HG03025 (cell line): ENCODE measurements around the gene DDX52.
"Not testable (repeated sequence)": the region's sequence is repeated elsewhere in the genome, so short reads cannot be mapped to it uniquely, and the experiment has no call there.

Source experiments
- ATAC-seq: cut with Tn5 transposase; IDR thresholded peaks from one replicate; pipeline ENCODE4 v1.9.1; 2021; ENCODE audit warnings: mild to moderate bottlenecking, moderate library complexity; ENCODE audit not compliant: unreplicated experiment, low FRiP score

The DDX52 gene

GRCh38 chr17:37643118-37643766 lies at the start of gene DDX52:
Gene DDX52, minus strand, starts transcription at chr17:37643446. Its CDS starts 26 bp downstream, at chr17:37643420.
- peak; percentile 63 for ATAC-seq

DNA sequence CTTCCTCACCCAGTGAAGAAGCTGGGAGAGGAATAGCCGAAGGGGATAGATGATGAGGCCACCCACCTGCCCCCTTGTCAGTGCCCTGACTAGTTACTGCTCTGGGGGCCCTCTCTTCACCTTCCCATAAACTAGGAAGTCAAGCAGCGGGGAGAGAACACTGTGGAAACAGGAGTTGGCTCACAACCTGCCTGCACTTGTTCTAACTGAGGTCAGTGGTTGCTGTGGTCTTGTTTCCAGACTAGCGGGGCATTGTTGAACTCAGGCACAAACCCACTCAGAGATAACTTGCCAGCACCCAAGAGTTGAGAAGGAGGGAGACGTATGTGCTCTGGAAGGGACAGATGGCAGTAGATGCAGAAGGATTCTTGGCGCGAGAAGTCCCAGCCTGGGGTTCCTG lies 48.6 kb upstream of the DDX52 start:
- no peak for ATAC-seq

GRCh38 chr17:37689317-37689716 lies 46.1 kb upstream of the DDX52 start:
- no peak for ATAC-seq

DNA sequence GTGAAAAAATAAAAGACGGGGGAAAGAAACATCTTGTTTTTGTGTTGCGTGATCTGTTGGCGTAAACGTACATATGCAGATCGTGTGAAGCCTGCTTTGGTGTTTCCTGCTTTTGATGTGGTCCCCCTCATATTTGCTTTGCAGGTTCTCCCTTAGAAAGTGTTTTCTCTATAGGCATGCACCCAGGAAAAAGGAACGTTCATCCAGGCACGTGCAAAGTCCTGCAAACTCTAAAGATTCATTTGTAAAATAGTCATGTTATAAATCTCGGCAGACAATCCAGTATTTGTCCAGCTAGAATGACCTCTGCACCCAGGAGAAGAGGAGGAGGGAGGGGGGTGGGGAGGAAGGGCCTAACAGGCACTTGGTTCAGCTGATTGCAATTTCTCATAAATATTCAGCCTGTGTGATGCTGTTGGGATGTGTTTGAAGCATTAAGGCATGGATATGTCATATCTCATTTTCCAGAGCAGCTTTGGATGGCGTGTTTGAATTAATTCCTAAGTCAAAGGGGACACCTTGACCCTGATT lies 40.3 kb upstream of the DDX52 start:
- no peak for ATAC-seq

- no peak for ATAC-seq
These were observed 38.8 kb upstream of the DDX52 start for GRCh38 chr17:37682007-37682406.

DNA sequence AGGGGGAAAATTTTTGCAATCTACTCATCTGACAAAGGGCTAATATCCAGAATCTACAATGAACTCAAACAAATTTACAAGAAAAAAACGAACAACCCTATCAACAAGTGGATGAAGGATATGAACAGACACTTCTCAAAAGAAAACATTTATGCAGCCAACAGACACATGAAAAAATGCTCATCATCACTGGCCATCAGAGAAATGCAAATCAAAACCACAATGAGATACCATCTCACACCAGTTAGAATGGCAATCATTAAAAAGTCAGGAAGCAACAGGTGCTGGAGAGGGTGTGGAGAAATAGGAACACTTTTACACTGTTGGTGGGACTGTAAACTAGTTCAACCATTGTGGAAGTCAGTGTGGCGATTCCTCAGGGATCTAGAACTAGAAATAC lies 36.7 kb upstream of the DDX52 start:
- ATAC-seq: not testable (repeated sequence)

DNA sequence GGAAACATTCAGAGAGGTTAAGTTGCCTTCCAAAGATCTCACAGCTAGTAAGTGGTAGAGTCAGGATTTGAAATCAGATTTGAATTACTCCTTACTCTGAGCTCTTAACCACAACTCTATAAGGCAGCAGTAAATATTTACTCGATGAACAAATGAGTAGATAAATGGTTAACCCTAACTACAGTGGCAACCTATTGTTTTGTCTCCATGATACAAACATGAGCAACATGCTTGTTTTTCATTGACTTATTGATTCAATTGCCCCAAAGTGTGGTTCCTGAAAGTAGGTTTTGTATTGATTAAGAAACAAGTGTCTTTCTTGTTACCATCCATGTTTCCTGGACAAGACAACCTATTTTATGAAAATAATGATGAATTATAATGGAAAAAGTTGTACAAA lies 34.8 kb upstream of the DDX52 start:
- no peak for ATAC-seq

DNA sequence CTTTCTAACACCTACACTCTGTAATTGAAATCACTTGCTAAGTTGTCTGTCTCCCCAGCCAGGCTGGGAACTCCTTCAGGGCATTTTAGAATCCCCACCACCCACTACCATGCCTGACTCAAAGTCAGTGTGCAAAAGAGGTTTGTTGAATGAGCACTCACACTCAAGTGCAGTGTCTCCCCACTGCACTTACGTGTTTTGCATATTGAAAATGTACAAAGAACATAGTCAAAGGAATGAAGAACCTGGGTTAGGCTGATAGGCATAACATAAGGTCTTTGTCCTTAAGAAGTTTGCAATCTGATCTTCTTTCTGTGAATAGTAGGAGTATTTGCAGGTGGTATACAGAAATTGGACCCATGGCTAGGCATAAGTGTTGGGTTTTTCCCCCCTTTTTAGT lies 33.8 kb upstream of the DDX52 start:
- ATAC-seq: no peak

DNA sequence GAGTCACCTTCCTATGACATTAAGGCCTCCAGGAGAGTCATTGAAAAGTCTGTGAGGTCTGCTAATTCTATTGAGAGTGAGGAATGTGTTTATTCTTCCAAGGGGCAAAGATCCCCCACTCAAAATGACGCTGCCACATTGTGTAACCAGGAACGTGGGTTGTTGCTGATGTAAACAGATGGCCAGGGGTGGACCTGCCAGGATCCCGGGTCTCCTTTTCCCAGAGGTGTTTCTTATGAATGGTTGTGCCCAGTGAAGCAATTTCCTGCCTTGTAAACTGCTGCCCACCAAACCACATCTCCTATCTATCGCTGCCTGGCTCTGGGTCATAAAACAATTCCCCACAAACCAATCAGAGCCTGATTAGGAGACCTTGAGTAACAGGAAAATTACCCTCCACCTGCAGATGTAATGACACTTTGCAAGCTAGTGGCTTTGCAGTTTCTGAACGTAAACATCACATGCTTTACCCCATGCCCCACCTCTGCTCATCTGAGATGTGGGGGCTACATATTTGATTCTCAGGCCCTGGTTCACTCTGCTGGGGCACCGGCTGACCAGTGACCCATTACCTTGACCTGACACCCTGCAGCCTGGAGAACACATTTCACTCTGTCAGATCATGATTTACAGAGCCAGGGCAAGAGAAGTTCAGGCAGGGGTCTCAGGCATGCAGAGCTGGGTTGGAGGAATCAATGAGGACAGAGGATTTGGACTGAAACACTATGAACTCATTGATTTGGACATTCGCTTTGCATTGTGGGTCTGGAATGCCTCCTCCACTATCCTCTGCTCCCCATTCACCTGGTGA lies 33.1 kb upstream of the DDX52 start:
- ATAC-seq: no peak

GRCh38 chr17:37674511-37674910 lies 31.3 kb upstream of the DDX52 start:
- no peak for ATAC-seq

DNA sequence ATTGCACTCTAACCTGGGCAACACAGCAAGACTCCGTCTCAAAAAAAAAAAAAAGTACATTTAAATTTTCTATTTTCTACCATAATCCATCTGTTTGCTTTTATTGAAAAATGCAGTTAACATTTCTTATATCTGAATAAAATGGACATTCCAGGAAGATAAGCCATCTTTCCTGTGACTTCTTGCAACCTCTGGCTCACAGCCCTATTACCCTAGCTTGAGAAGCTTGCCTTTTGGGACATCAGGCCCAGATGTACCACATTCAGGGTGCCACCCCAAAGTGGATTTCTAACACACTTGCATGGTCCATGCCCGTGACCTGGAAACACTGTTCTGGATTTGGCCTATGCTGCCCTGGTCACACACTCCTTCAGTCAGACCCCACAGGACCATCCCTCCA lies 30.1 kb upstream of the DDX52 start:
- no peak for ATAC-seq

- no peak for ATAC-seq
These were observed 29.4 kb upstream of the DDX52 start for GRCh38 chr17:37672548-37673078.

GRCh38 chr17:37671824-37672547 lies 28.7 kb upstream of the DDX52 start:
- ATAC-seq: no peak

GRCh38 chr17:37671028-37671823 lies 28.0 kb upstream of the DDX52 start:
- no peak for ATAC-seq

DNA sequence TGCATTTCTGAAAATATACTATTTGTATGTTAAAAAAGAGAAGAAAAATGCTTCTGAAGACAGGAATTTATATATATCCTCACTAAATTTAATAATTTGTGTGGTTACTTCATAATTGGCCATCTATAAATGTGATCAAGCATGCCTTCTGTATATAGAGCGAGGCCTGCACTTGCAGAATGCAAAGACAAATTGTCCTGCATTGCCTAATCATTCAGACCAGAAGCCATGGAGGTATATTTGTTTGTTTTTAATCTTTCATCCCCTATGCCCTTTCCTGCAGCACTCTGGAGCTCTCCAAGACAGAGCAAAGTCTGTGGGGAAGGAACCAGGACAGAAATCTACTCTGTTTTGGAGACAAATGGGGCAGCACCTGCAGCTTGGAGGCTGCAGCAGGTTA lies 23.8 kb upstream of the DDX52 start:
- ATAC-seq: no peak

DNA sequence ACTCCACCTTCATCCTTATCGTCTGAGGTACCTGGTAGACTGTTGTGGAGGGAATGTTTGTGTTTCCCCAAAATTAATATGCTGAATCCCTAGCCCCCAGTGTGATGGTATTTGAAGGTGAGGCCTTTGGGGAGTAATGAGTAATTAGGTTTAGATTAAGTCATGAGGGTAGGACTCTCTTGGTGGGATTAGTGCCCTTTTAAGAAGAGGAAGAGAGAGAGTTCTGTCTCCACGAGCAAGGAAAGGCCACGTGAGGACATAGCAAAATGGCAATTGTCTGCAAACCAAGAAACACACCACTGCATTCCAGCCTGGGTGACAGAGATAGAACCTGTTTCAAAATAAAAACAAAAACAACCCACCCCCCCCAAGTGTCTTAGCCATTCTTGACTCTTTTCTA lies 21.0 kb upstream of the DDX52 start:
- no peak for ATAC-seq

- ATAC-seq: no peak
These were observed 19.1 kb upstream of the DDX52 start for GRCh38 chr17:37662353-37662752.

DNA sequence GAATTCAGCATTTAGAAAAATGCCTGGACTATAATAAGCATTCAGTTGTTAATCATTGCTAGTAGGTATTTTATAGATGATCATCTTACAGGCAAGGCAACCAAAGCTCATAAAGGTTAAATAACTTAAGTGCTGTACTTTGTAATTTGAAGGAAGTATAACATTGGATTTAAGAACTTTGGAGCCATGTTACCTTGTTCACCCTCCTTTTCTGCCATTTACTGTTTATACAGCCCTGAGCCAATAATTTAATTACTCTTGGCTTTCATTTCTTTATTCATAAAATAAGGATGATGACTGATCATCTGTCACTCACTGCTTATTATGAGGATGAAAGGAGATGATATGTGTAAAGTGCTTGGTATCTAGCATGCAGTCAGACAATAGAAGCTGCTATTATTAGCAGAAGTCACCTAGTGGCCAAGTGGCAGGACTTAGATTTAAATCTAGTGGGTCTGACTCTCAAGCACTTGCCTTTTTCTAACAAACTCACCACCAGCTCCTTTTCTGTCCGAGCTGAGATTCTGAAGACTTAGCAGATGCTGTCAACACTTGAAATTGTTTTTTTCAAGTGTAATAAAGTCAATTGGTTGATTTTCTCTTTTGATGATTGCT lies 18.3 kb upstream of the DDX52 start:
- no peak for ATAC-seq

GRCh38 chr17:37659925-37660324 lies 16.7 kb upstream of the DDX52 start:
- no peak for ATAC-seq

DNA sequence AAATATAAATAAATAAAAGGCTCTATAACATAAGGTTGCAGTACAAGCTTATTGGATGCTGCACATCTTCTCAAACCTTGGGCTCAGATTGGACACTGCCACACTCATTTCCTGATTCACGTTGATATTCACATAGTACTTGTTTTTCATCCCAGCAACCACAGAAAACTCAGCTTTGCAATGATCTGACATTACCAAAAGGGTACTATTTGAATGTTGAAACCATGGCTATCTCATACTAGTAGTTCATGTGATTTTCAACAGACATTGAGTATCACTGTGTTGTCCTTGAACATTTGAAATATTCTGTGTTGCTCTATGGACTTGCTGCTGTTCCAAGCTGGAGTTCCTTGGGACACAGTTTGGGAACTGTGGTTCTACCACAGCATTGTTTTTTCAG lies 14.0 kb upstream of the DDX52 start:
- no peak for ATAC-seq
